Measurements from ENCODE around the gene YEATS2. TPM values are rescaled to one million over a fixed set of nuclear protein-coding genes. Genes with fewer than 3 reads are reported as not detected.

Gene YEATS2
- total RNA-seq: 15.4 and 17.9 TPM in 2 replicates

DNA sequence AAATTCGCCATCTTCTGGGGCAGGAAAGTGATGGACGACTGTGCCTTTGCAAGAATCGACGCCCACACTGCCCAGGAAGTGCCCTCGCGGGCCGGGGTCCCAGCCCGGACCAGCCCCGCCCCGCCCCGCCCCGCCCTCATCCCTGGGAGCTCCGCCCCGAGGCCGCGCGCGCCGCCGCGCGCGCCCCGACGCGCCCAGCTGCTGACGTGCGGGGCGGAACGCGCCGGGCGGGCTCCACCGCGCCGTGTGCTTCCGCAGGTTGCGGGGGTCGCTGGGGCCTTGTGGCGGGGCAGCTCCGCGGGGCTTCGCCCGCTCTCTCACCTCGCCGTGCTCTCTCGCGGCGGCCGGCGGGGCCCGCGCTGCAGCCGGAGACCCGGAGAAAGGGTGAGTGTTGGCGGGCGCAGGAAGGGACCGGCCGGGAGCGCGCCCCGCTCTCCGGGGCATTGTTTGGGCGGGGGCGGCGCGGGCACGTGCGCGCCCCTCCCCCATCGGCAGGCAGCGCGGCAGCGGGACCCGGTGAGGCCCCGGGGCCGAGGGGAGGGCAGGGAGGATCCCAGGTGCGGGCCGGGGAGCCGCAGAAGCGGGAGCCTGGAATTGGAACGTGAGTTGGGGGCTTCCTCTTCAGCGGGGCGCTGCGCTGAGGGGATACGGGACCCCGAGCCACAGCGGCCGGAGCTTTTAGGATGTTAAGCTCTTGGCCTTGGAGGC, at the start of gene YEATS2:
Gene YEATS2 (plus strand): TSS at position 188 of the 708 bp plus-strand sequence. CDS start 17,366 bp downstream, outside the sequence.

DNA sequence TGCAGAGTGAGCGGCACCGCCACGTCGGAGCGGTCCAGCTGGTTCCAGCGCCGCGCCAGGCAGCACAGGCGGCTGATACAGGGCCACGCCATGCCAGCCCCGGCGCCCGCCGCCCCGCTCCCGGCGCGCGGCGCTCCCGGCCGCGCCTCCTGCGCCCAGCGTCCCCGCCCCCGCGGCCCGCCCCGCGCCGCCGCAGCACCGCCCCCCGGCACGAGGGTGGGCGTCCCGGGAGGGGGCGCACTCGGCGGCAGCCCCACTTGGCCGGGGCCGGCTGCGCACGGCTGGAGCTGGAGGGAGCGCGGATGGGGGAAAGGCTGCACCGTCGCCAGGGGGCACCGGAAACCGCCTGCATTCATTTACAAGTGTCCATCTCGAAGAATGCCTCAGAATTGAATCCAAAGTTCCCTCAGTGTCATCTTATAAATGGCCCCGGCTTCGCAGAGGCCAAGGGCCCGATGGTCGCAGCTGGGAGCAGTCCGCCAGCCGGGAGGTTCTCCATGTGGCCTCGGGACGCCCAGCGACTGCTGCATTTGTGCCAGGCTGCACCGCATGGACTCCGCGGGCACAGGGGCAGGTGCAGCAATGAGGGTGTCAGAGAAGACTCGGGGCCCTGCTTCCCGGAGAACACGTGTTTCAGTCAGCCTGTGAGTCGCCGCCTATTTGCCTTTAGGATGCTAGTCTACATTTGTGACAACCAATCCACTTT, 128.0 kb downstream of the YEATS2 start, which contains the start of gene MAP6D1:
Gene MAP6D1 (minus strand): TSS at position 122 of the 706 bp plus-strand sequence. CDS start 30 bp downstream, at position 92.

Other genes with a start within 250 kb of the YEATS2 start
- gene KLHL6, start 142.1 kb upstream of the YEATS2 start, total RNA-seq: under 0.01 TPM in 1 of 2 replicates, not detected in the other
- 80.1 and 147 TPM in 2 replicates for gene KLHL24, start 62.2 kb upstream of the YEATS2 start, total RNA-seq
- 0.47 and 0.52 TPM in 2 replicates for gene MAP6D1, start 127.8 kb downstream of the YEATS2 start, total RNA-seq
- gene PARL, start 187.1 kb downstream of the YEATS2 start, total RNA-seq: 30.7 and 45.6 TPM in 2 replicates

Measured in bronchial smooth muscle cell (primary cell).